Large intestine (tissue), 3 donors: ENCODE data around the gene PDSS2. TPM values are rescaled to one million over a fixed set of nuclear protein-coding genes. Genes with fewer than 3 reads are reported as not detected.
"Not testable (repeated sequence)": the region's sequence is repeated elsewhere in the genome, so short reads cannot be mapped to it uniquely, and the experiment has no call there.

Experiments
- DNase-seq, 2 donors: peaks; one replicate each; pipeline versions ENCODE4 v3.0.0 to v3.0.0-alpha.2; 2013
- H3K27ac ChIP-seq: one replicate; pipeline ENCODE4 v1.5.1; 2013; ENCODE audit warnings: low read length
- H3K27me3 ChIP-seq: 2 replicates; pipeline ENCODE4 v1.6.1; 2013; ENCODE audit warnings: low read length; ENCODE audit not compliant: control insufficient read depth, insufficient read depth
- H3K36me3 ChIP-seq: 2 replicates; pipeline ENCODE4 v1.6.1; 2013; ENCODE audit warnings: low read length; ENCODE audit not compliant: control insufficient read depth, insufficient read depth
- H3K4me1 ChIP-seq: one replicate; pipeline ENCODE4 v1.6.1; 2013; ENCODE audit warnings: low read length; ENCODE audit not compliant: control insufficient read depth, insufficient read depth
- H3K4me3 ChIP-seq: one replicate; pipeline ENCODE4 v1.5.1; 2013; ENCODE audit warnings: low read length
- H3K9me3 ChIP-seq: one replicate; pipeline ENCODE4 v1.6.1; 2013; ENCODE audit warnings: mild to moderate bottlenecking, low read depth, low read length, moderate library complexity; ENCODE audit not compliant: control insufficient read depth
- WGBS: methylation state at CpG from one replicate; pipeline ENCODE4 v1.1.5; 2013; ENCODE audit warnings: low lambda C conversion rate; ENCODE audit not compliant: insufficient coverage; 5-methylcytosine and 5-hydroxymethylcytosine counted together
- polyA plus RNA-seq: library from polyadenylated mRNA; unstranded; fragments of 120-200 nt; gene quantifications from one replicate; pipeline ENCODE4 v1.2.1, GENCODE V29; 2013

The PDSS2 gene
- polyA plus RNA-seq, 1 donor: 12.8 TPM

DNA sequence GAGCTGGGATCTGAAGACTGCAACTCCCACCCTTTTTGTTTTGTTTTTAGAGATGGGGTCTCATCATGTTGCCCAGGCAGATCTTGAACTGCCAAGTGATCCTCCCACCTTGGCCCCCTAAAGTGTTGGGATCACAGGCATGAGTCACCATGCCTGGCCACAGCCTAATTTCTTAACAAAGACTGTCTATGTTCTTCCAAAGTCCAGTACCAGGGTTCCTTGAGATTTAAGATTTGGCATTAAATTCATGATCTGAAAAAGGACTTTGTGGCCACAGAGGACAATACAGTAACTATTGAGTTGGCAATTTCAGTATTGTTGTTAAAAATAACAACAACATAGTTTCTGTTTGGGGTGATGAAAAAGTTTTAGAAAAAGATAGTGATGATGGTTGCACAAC lies 315.4 kb downstream of the PDSS2 start:
- no peaks in the 10 kb centered on the region for H3K27me3 ChIP-seq
- H3K36me3 ChIP-seq: no peaks in the 10 kb centered on the region

GRCh38 chr6:107140581-107140980 lies 318.8 kb downstream of the PDSS2 start:
- WGBS: 81% methylated on average over 3 of the region's 3 CpGs
- no peak for DNase-seq

More for the DNA sequence above, 315.4 kb downstream of the PDSS2 start:
- Histone ChIP-seq H3K4me3 (no peak overlapping the region), H3K4me1 (no peaks in the 10 kb centered on the region), H3K27ac (no peak overlapping the region), H3K9me3 (no peaks in the 10 kb centered on the region)
- DNase-seq: no peak

DNA sequence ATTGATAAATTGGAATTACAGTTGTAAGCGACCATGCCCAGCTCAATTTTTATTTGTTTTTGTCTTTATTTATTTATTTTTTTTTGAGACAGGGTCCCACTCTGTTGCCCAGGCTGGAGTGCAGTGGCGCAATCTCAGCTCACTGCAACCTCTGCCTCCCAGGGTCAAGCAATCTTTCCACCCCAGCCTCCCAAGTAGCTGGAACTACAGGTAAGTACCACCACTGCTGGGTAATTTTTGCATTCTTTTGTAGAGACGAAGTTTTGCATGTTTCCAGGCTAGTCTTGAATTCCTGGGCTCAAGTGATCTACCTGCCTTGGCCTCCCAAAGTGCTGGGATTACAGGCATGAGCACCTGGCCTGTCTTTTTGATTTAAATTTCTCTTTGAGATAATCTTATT lies 323.0 kb downstream of the PDSS2 start:
- H3K4me1 ChIP-seq, H3K36me3 ChIP-seq, H3K4me3 ChIP-seq, DNase-seq, H3K27me3 ChIP-seq, H3K9me3 ChIP-seq, H3K27ac ChIP-seq: not testable (repeated sequence)
- 86% methylated on average over 1 of the region's 3 CpGs for WGBS

More at GRCh38 chr6:107140581-107140980, 318.8 kb downstream of the PDSS2 start:
- H3K36me3 ChIP-seq: no peaks in the 10 kb centered on the region
- H3K4me3 ChIP-seq: no peak overlapping the region
- no peaks in the 10 kb centered on the region for H3K9me3 ChIP-seq
- no peaks in the 10 kb centered on the region for H3K27me3 ChIP-seq
- no peak overlapping the region for H3K27ac ChIP-seq
- H3K4me1 ChIP-seq: no peaks in the 10 kb centered on the region

GRCh38 chr6:107135048-107135680 lies 324.2 kb downstream of the PDSS2 start:
- not testable (repeated sequence) for H3K27me3 ChIP-seq, H3K9me3 ChIP-seq, H3K36me3 ChIP-seq, H3K4me1 ChIP-seq, H3K4me3 ChIP-seq, DNase-seq, H3K27ac ChIP-seq
- WGBS: no CpG with 5 or more reads among the region's 14 CpGs

- no peak for DNase-seq
- no peak overlapping the region for H3K4me3 ChIP-seq
- no CpG with 5 or more reads among the region's 8 CpGs for WGBS
Measured at GRCh38 chr6:107132330-107132954, 326.9 kb downstream of the PDSS2 start.

GRCh38 chr6:107129370-107129925 lies 329.9 kb downstream of the PDSS2 start:
- Histone ChIP-seq H3K36me3 (no peaks in the 10 kb centered on the region), H3K27me3 (no peaks in the 10 kb centered on the region), H3K27ac (peak overlapping the region; percentile 50), H3K4me3 (no peak overlapping the region), H3K4me1 (peaks cover 9% of the 10 kb centered on the region), H3K9me3 (no peaks in the 10 kb centered on the region)
- DNase-seq: peak; percentile 53 to 74
- 40% methylated on average over 1 of the region's 9 CpGs for WGBS

More at GRCh38 chr6:107132330-107132954, 326.9 kb downstream of the PDSS2 start:
- Histone ChIP-seq H3K4me1 (peaks cover 9% of the 10 kb centered on the region), H3K27me3 (no peaks in the 10 kb centered on the region), H3K9me3 (no peaks in the 10 kb centered on the region), H3K27ac (no peak overlapping the region), H3K36me3 (no peaks in the 10 kb centered on the region)

DNA sequence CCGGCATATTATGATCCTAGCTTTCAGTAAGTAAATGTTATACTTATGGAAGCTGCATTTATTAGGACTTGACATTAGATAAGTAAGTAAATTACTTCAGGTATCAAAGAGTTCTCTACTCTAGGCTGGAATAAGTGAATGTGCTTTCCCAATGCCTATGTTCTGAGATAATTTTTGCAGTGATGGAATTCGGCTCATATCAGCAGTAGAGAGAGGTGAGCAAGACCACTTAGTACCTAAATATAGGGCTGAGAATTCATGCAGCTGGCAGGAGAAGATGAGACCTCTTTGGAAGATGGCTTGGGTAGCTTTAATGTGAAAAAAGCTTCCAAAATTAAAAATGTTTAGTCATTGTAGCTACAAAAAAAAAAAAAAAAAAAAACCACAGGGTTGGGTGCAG lies 330.8 kb downstream of the PDSS2 start:
- no peak overlapping the region for H3K4me3 ChIP-seq
- 86% methylated on average over 1 of the region's 2 CpGs for WGBS
- no peaks in the 10 kb centered on the region for H3K36me3 ChIP-seq
- no peaks in the 10 kb centered on the region for H3K9me3 ChIP-seq
- peaks cover 9% of the 10 kb centered on the region for H3K4me1 ChIP-seq
- DNase-seq: no peak
- H3K27me3 ChIP-seq: no peaks in the 10 kb centered on the region
- no peak overlapping the region for H3K27ac ChIP-seq

DNA sequence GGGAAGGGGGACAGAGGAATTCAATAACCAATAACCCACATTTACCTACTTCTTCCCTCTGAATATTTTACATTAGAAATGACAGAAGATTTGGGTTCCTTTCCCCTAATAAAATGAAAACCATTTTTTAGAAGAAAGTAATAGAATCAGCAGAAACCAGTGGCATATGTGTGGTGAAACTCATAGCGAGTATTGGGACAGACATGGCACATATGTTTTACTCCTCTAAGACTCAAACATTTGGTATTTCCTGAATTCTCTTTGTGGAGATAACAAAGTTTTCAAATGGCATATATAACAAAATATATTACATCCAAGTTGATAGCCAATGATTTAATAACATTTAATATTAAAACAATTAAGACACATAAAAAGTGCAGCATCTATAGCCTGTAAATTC lies 331.2 kb downstream of the PDSS2 start:
- H3K9me3 ChIP-seq: no peaks in the 10 kb centered on the region
- H3K4me3 ChIP-seq: no peak overlapping the region
- H3K4me1 ChIP-seq: peaks cover 9% of the 10 kb centered on the region
- H3K27me3 ChIP-seq: no peaks in the 10 kb centered on the region
- WGBS: no CpG with 5 or more reads among the region's 1 CpG
- H3K27ac ChIP-seq: no peak overlapping the region
- no peaks in the 10 kb centered on the region for H3K36me3 ChIP-seq
- DNase-seq: no peak

DNA sequence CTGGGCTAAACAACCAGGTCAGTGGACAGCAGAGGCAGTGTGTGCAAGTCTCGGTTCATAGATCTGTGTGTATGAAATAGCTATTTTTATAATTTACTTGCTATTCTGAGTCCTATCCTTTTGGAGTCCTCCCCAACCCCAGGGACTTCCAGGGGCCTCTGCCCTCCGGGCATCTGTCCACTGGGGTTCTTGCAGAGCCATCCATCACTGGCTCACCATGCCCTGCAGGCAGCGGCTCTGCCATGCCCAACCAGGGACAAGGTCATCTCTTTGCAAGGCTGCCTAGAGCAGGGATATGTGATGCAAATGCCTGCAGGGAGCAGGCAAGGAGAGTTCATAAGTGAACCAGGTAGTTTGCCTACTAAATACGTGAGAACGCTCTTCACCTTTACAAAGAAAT lies 333.6 kb downstream of the PDSS2 start:
- H3K4me3 ChIP-seq: no peak overlapping the region
- no peaks in the 10 kb centered on the region for H3K27me3 ChIP-seq
- WGBS: no CpG with 5 or more reads among the region's 5 CpGs
- DNase-seq: no peak
- H3K27ac ChIP-seq: no peak overlapping the region
- H3K9me3 ChIP-seq: no peaks in the 10 kb centered on the region
- H3K4me1 ChIP-seq: peaks cover 9% of the 10 kb centered on the region
- no peaks in the 10 kb centered on the region for H3K36me3 ChIP-seq

- Histone ChIP-seq H3K4me3 (no peak overlapping the region), H3K4me1 (peaks cover 9% of the 10 kb centered on the region), H3K9me3 (no peaks in the 10 kb centered on the region), H3K27ac (no peak overlapping the region), H3K27me3 (no peaks in the 10 kb centered on the region), H3K36me3 (no peaks in the 10 kb centered on the region)
- no peak for DNase-seq
- no CpG with 5 or more reads among the region's 4 CpGs for WGBS
Measured at GRCh38 chr6:107124934-107125348, 334.4 kb downstream of the PDSS2 start.

- WGBS: no CpG with 5 or more reads among the region's 6 CpGs
- Histone ChIP-seq H3K27me3 (no peaks in the 10 kb centered on the region), H3K27ac (no peak overlapping the region), H3K36me3 (no peaks in the 10 kb centered on the region), H3K4me1 (no peaks in the 10 kb centered on the region), H3K4me3 (no peak overlapping the region), H3K9me3 (no peaks in the 10 kb centered on the region)
- DNase-seq: no peak
Measured at GRCh38 chr6:107123501-107123900, 335.9 kb downstream of the PDSS2 start.
